Ishikawa (cell line): ENCODE results near the gene PITPNC1.

Experiments used
- CEBPB ChIP-seq: IDR thresholded peaks from 2 replicates; pipeline ENCODE4 v1.6.1; 2012
- EGR1 ChIP-seq: IDR thresholded peaks from 2 replicates; pipeline ENCODE4 v1.6.1; 2012
- FOXM1 ChIP-seq: IDR thresholded peaks from 2 replicates; pipeline ENCODE4 v1.6.1; 2012; ENCODE audit warnings: low read depth, borderline replicate concordance
- MAX ChIP-seq: IDR thresholded peaks from 2 replicates; pipeline ENCODE4 v1.6.1; 2012
- RAD21 ChIP-seq: IDR thresholded peaks from 2 replicates; pipeline ENCODE4 v1.6.1; 2012; ENCODE audit warnings: low read depth
- TAF1 ChIP-seq: IDR thresholded peaks from 2 replicates; pipeline ENCODE4 v1.6.1; 2012; ENCODE audit warnings: low read depth, mild to moderate bottlenecking
- TCF12 ChIP-seq: IDR thresholded peaks from 2 replicates; pipeline ENCODE4 v1.6.1; 2012; ENCODE audit warnings: low read depth
- TEAD4 ChIP-seq: IDR thresholded peaks from 2 replicates; pipeline ENCODE4 v1.6.1; 2012
- YY1 ChIP-seq: IDR thresholded peaks from 2 replicates; pipeline ENCODE4 v1.6.1; 2012; ENCODE audit warnings: low read depth
- ZBTB7A ChIP-seq: IDR thresholded peaks from 2 replicates; pipeline ENCODE4 v1.6.1; 2012; ENCODE audit warnings: low read depth

GRCh38 chr17:67725807-67726206 is 348.7 kb downstream of the PITPNC1 start:
- TF ChIP-seq ZBTB7A: no peak
- TF ChIP-seq YY1: no peak
- no peak for TF ChIP-seq TEAD4
- TF ChIP-seq MAX: no peak
- TF ChIP-seq CEBPB: no peak
- TF ChIP-seq TCF12: no peak
- no peak for TF ChIP-seq TAF1
- no peak for TF ChIP-seq RAD21
- no peak for TF ChIP-seq EGR1
- TF ChIP-seq FOXM1: no peak
